HepG2 (cell line): Measurements from ENCODE around the gene STX5. TPM values are rescaled to one million over a fixed set of nuclear protein-coding genes. Genes with fewer than 3 reads are reported as not detected.

Experiments used
- ATF5 ChIP-seq: sonication (generic); formaldehyde crosslinking; IDR thresholded peaks from 2 replicates; pipeline ENCODE4 v1.4.0; 2020; ENCODE audit warnings: mild to moderate bottlenecking, low read depth, missing genetic modification reagents
- CREB3 ChIP-seq: sonication (generic); formaldehyde crosslinking; IDR thresholded peaks from 2 replicates; pipeline ENCODE4 v1.5.0; 2020; ENCODE audit warnings: missing genetic modification reagents
- MED1 ChIP-seq: sonication (generic); formaldehyde crosslinking; IDR thresholded peaks from 2 replicates; pipeline ENCODE4 v1.4.0; 2020; ENCODE audit warnings: missing genetic modification reagents
- PLRG1 ChIP-seq: fragments of 450-650 bp; conservative IDR thresholded peaks from 2 replicates; pipeline ENCODE4 v1.6.1; 2016
- PRMT3 ChIP-seq: sonication (generic); formaldehyde crosslinking; IDR thresholded peaks from 2 replicates; pipeline ENCODE4 v1.8.1; 2022; ENCODE audit warnings: low read depth, mild to moderate bottlenecking, moderate library complexity, missing genetic modification reagents, borderline replicate concordance
- SKIL ChIP-seq: sonication (generic); formaldehyde crosslinking; IDR thresholded peaks from 2 replicates; pipeline ENCODE4 v1.8.0; 2022; ENCODE audit warnings: missing genetic modification reagents, mild to moderate bottlenecking, moderate library complexity, borderline replicate concordance
- SP140L ChIP-seq: sonication (generic); formaldehyde crosslinking; IDR thresholded peaks from 2 replicates; pipeline ENCODE4 v1.4.0; 2020; ENCODE audit warnings: missing genetic modification reagents, borderline replicate concordance
- TGIF2 ChIP-seq: IDR thresholded peaks from 2 replicates; pipeline ENCODE4 v1.6.1; 2016; ENCODE audit warnings: control low read depth, missing compliant biosample characterization
- THRA ChIP-seq: sonication (generic); formaldehyde crosslinking; IDR thresholded peaks from 2 replicates; pipeline ENCODE4 v1.4.0; 2020; ENCODE audit warnings: missing genetic modification reagents, borderline replicate concordance
- ZHX2 ChIP-seq, 2 experiments: sonication (generic) in 1 of 2; formaldehyde crosslinking in 1 of 2; IDR thresholded peaks; 2 replicates each; pipeline versions ENCODE4 v1.6.1 to v1.9.0; 2014 to 2022; ENCODE audit warnings: antibody characterized with exemption in 1 of 2, borderline replicate concordance in 1 of 2, inconsistent platforms in 1 of 2, low read depth in 1 of 2, missing genetic modification reagents in 1 of 2
- ZNF281 ChIP-seq: sonication (generic); formaldehyde crosslinking; IDR thresholded peaks from 2 replicates; pipeline ENCODE4 v1.4.0; 2020; ENCODE audit warnings: missing genetic modification reagents, borderline replicate concordance
- polyA plus RNA-seq, 8 experiments: library from polyadenylated mRNA; depleted of rRNA in 3 of 8; stranded (reverse) in 7 of 8; unstranded in 1 of 8; fragments of >200 nt; fragmentation: Illumina TruSeq in 4 of 8; extraction: Trizol in 4 of 8; gene quantifications; 2 replicates each; pipeline versions ENCODE4 v1.2.1 to v1.2.3, GENCODE V29; 2011 to 2016; ENCODE audit warnings: low read depth in 4 of 8, missing spikeins in 1 of 8, mixed read lengths in 1 of 8; ENCODE audit not compliant: insufficient read depth in 1 of 8
- total RNA-seq, 5 experiments: library from RNA; depleted of rRNA; stranded (reverse); fragments of >200 nt; fragmentation: Illumina TruSeq; extraction: Trizol; gene quantifications; 2 replicates each; pipeline ENCODE4 v1.2.3, GENCODE V29; 2016; ENCODE audit warnings: low read depth in 1 of 5

Gene STX5
- total and polyA plus RNA-seq, 2 of the 13 experiments (the other 11 are each of a cell fraction or from before 2014, with no cell fraction given) = 26.9 to 30.0 TPM

- TF ChIP-seq SKIL (CRISPR knock-in tag) = 0 out of 2 replicates have a peak, but pooled peaks have one; percentile 29
- TF ChIP-seq CREB3 = no peak
- TF ChIP-seq ZHX2 (IDR thresholded peaks at IDR 0.05; ENCODE audit: low read depth) = peak; percentile 71
- no peak for TF ChIP-seq ZHX2 (CRISPR knock-in tag; IDR thresholded peaks at IDR 0.05; ENCODE audit: borderline replicate concordance)
- TF ChIP-seq SP140L (CRISPR knock-in tag) = no peak
- TF ChIP-seq TGIF2 (CRISPR knock-in tag) = peak; percentile 39; the same call in 1 of the 2 replicates
- no peak for TF ChIP-seq ATF5
- TF ChIP-seq ZNF281 (CRISPR knock-in tag) = no peak
- no peak for TF ChIP-seq PLRG1
- no peak; the same call in 1 of the 2 replicates for TF ChIP-seq THRA
- peak; percentile 41; the same call in 1 of the 2 replicates for TF ChIP-seq MED1 (CRISPR knock-in tag)
- TF ChIP-seq PRMT3 (CRISPR knock-in tag) = no peak
Observed at GRCh38 chr11:62791501-62792201, 40.2 kb downstream of the STX5 start, which contains the start of gene TMEM223 (continued).
